HEK293T (cell line): ENCODE data around the gene COX6B2.

Experiments
- ARNT ChIP-seq: fragments of 450-650 bp; IDR thresholded peaks from 2 replicates; pipeline ENCODE4 v1.6.1; 2017; ENCODE audit warnings: mild to moderate bottlenecking
- FOXA1 ChIP-seq: fragments of 450-650 bp; IDR thresholded peaks from 2 replicates; pipeline ENCODE4 v1.6.1; 2016; ENCODE audit warnings: mild to moderate bottlenecking
- FOXK2 ChIP-seq: fragments of 450-650 bp; IDR thresholded peaks from 2 replicates; pipeline ENCODE4 v1.6.1; 2016; ENCODE audit warnings: mild to moderate bottlenecking
- FOXM1 ChIP-seq: fragments of 450-650 bp; IDR thresholded peaks from 2 replicates; pipeline ENCODE4 v1.6.1; 2017; ENCODE audit warnings: mild to moderate bottlenecking, borderline replicate concordance

DNA sequence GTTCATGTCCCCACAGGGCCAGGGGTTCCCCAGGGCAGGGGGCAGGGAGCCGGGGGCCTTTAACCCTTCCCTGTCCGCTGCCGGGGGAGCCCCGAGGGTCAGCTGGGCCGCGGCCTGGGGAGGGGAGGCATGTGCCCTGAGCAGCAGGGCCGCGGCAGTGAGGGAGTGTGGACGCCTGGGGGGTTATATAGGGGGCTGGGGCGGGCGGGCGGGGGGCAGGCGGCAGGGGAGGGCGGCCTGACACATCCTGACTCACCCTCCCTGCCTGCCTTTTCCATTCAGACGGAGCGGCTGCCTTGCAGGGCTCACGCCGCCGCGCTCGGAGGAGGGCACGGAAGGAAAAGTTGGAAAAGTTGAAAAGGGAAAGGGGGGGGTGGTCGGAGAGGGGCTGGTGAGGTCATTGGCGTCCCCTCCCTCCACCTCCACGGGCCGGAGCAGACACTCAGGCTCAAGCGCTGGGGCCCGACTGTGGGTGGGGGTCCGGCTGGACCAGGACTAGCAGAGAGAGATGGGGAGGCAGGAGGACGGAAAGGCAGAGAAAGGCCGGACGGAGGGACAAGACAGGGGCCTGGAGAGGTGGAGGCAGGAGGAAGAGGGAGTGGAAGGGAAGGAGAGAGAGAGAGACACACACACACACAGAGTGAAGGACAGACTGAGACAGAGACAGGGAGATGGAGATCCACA is 15.9 kb upstream of the COX6B2 start, which contains the start of gene IL11:
- TF ChIP-seq FOXK2 (no peak), FOXM1 (no peak), FOXA1 (no peak), ARNT (no peak)
